PFSK-1 (cell line): ENCODE data around the gene LRCH3.

Source experiments
- POLR2AphosphoS5 ChIP-seq: IDR thresholded peaks from 2 replicates; pipeline ENCODE4 v1.6.1; 2012; ENCODE audit warnings: low read depth, mild to moderate bottlenecking, control low read depth, low read length, moderate library complexity
- REST ChIP-seq, 2 experiments: IDR thresholded peaks; 2 replicates each; pipeline versions ENCODE4 v1.6.1 to v1.8.0; 2011 to 2012; ENCODE audit warnings: low read depth in 2 of 2, low read length in 2 of 2, control low read depth in 1 of 2, inconsistent platforms in 1 of 2, mild to moderate bottlenecking in 1 of 2, moderate library complexity in 1 of 2; ENCODE audit not compliant: insufficient read depth in 1 of 2
- TAF1 ChIP-seq: IDR thresholded peaks from 2 replicates; pipeline ENCODE4 v1.6.1; 2012; ENCODE audit warnings: low read length, control low read depth, borderline replicate concordance; ENCODE audit not compliant: insufficient read depth

GRCh38 chr3:197782230-197782629, 8.8 kb upstream of the LRCH3 start:
- TF ChIP-seq REST (IDR thresholded peaks at IDR 0.05; ENCODE audit: insufficient read depth in 1 of 2, low read depth in 2 of 2, low read length in 2 of 2): no peak
- no peak for TF ChIP-seq POLR2AphosphoS5
- no peak for TF ChIP-seq TAF1
